ENCODE measurements around the gene CREB1. TPM values are rescaled to one million over a fixed set of nuclear protein-coding genes. Genes with fewer than 3 reads are reported as not detected.

CREB1 gene
- total RNA-seq, 1 donor from 2014 or later, result 71.3 TPM

DNA sequence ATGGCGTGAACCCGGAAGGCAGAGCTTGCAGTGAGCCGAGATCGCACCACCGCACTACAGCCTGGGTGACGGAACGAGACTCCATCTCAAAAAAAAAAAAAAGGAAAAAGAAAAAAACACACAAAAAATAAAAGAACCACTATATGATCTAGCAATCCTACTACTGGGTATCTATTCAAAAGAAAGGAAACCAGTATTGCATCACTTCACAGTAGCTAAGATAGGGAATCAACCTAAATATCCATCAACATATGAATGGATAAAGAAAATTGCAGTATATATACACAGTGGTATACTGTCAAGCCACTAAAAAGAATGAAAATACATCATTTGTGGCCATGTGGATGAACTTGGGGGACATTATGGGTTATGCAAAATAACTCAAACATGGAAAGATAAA, 57.5 kb downstream of the CREB1 start:
- TF ChIP-seq, protein P1, sequence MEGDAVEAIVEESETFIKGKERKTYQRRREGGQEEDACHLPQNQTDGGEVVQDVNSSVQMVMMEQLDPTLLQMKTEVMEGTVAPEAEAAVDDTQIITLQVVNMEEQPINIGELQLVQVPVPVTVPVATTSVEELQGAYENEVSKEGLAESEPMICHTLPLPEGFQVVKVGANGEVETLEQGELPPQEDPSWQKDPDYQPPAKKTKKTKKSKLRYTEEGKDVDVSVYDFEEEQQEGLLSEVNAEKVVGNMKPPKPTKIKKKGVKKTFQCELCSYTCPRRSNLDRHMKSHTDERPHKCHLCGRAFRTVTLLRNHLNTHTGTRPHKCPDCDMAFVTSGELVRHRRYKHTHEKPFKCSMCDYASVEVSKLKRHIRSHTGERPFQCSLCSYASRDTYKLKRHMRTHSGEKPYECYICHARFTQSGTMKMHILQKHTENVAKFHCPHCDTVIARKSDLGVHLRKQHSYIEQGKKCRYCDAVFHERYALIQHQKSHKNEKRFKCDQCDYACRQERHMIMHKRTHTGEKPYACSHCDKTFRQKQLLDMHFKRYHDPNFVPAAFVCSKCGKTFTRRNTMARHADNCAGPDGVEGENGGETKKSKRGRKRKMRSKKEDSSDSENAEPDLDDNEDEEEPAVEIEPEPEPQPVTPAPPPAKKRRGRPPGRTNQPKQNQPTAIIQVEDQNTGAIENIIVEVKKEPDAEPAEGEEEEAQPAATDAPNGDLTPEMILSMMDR (IDR thresholded peaks at IDR 0.05), result no peak
- Histone ChIP-seq H3K4me3 (no peak overlapping the region), H3K4me1 (no peaks in the 10 kb centered on the region), H3K27me3 (ENCODE audit: low read depth) (no peaks in the 10 kb centered on the region), H3K9me3 (peaks cover 9% of the 10 kb centered on the region), H3K27ac (no peak overlapping the region), H3K36me3 (peaks cover 50% of the 10 kb centered on the region)
- intact Hi-C loops (cut with DNase I), result no loop called here
- DNase-seq, result no peak
- ATAC-seq, result no peak

DNA sequence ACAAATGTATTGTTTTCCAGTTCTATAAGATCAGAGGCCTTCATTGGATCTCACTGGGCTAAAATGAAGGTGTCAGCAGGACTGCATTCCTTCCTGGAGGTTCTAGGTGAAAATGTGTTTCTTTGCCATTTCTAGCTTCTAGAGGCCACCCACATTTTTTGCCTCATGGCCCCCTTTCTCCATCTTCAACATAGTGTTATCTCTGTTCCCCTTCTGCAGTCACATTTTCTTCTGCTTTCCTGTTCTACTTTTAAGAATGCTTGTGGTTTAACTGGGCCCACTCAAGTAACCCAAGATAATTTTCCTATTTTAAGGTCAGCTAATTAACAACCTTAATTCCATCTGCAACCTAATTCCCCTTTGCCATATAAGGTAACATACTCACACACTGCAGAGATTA, 59.4 kb downstream of the CREB1 start:
- intact Hi-C loops (cut with DNase I), result no loop called here
- no peak for ATAC-seq
- H3K9me3 ChIP-seq, result peaks cover 11% of the 10 kb centered on the region
- H3K27me3 ChIP-seq (ENCODE audit: low read depth), result no peaks in the 10 kb centered on the region
- TF ChIP-seq, protein P1 (IDR thresholded peaks at IDR 0.05), result no peak
- H3K36me3 ChIP-seq, result peaks cover 42% of the 10 kb centered on the region
- H3K4me1 ChIP-seq, result no peaks in the 10 kb centered on the region
- no peak for DNase-seq
- H3K4me3 ChIP-seq, result no peak overlapping the region
- no peak overlapping the region for H3K27ac ChIP-seq

DNA sequence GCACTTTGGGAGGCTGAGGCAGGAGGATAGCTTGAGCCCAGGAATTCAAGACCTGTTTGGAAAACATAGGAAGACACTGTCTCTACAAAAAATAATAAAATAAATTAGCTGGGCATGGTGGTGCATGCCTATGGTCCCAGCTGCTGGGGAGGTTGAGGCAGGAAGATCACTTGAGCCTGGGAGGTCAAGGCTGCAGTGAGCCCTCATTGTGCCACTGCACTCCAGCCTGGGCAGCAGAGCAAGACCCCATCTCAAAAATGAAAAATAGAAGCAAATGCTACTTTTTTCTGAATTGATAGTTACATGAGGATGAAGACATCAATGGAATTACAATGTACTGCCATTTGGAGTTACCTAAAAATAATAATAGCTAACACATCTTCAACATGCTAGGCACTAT, 63.5 kb downstream of the CREB1 start:
- H3K9me3 ChIP-seq, result peaks cover 11% of the 10 kb centered on the region
- no peak overlapping the region for H3K27ac ChIP-seq
- no peaks in the 10 kb centered on the region for H3K27me3 ChIP-seq (ENCODE audit: low read depth)
- intact Hi-C loops (cut with DNase I), result no loop called here
- peaks cover 56% of the 10 kb centered on the region for H3K36me3 ChIP-seq
- H3K4me1 ChIP-seq, result no peaks in the 10 kb centered on the region
- DNase-seq (no peak), ATAC-seq (no peak)
- TF ChIP-seq, protein P1 (IDR thresholded peaks at IDR 0.05), result no peak
- no peak overlapping the region for H3K4me3 ChIP-seq

DNA sequence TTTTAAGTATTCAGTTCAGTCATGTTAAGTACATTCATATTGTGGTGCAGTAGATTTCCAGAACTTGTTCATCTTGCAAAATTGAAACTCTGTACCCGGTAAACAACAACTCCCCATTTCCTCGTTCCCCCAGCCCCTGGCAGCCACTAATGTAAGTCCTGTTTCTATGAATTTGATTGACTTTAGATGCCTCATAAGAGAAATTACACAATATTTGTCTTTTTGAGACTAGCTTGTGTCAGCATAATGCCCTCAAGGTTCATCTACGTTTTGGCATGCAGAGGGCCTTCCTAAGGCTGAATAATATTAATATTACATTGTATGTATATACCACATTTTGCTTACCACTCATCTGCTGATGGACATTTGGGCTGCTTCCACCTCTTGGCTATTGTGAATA, 64.5 kb downstream of the CREB1 start:
- Histone ChIP-seq H3K4me1 (no peaks in the 10 kb centered on the region), H3K9me3 (peaks cover 11% of the 10 kb centered on the region), H3K36me3 (peaks cover 55% of the 10 kb centered on the region), H3K4me3 (no peak overlapping the region), H3K27ac (no peak overlapping the region), H3K27me3 (ENCODE audit: low read depth) (no peaks in the 10 kb centered on the region)
- intact Hi-C loops (cut with DNase I), result no loop called here
- TF ChIP-seq, protein P1 (IDR thresholded peaks at IDR 0.05), result no peak
- no peak for ATAC-seq
- DNase-seq, result no peak

DNA sequence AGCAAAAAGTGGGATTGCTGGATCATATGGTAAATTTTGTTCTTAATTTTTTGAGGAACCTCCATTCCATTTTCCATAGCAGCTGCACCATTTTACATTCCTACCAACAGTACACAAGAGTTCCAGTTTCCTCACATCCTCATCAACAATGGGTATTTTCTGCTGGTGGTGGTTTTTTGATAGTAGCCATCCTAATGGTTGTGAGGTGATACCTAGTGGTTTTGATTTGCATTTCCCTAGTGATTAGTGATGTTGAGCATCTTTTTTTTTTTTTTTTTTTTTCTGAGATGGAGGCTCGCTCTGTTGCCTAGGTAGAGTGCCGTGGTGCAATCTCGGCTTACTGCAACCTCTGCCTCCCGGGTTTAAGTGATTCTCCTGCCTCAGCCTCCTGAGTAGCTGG, 65.0 kb downstream of the CREB1 start:
- H3K27me3 ChIP-seq (ENCODE audit: low read depth), result no peaks in the 10 kb centered on the region
- H3K4me3 ChIP-seq, result no peak overlapping the region
- peaks cover 56% of the 10 kb centered on the region for H3K36me3 ChIP-seq
- DNase-seq (no peak), ATAC-seq (no peak)
- intact Hi-C loops (cut with DNase I), result no loop called here
- TF ChIP-seq, protein P1 (IDR thresholded peaks at IDR 0.05), result no peak
- no peaks in the 10 kb centered on the region for H3K4me1 ChIP-seq
- H3K27ac ChIP-seq, result no peak overlapping the region
- H3K9me3 ChIP-seq, result peaks cover 11% of the 10 kb centered on the region

DNA sequence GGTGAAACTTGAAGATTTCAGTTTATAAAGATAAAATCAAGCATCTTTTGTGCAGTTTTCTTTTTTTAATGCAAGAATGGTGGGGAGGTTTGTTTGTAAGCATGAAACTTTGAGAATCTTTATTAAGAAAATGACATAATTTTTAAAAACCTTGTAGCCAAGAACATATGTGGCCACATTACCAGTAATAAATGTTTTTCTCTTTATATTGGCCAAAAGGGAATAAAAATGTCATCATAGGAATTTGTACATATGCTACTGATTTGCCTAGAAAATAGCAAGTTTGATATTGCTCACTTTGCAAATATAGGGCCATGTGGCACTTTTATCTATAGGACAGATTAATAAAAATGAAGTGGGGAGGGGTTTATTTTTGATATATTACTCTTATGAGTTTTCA, 69.9 kb downstream of the CREB1 start:
- peaks cover 44% of the 10 kb centered on the region for H3K36me3 ChIP-seq
- intact Hi-C loops (cut with DNase I), result no loop called here
- TF ChIP-seq, protein P1 (IDR thresholded peaks at IDR 0.05), result no peak
- no peaks in the 10 kb centered on the region for H3K9me3 ChIP-seq
- no peak for DNase-seq
- no peak overlapping the region for H3K4me3 ChIP-seq
- H3K27me3 ChIP-seq (ENCODE audit: low read depth), result no peaks in the 10 kb centered on the region
- no peaks in the 10 kb centered on the region for H3K4me1 ChIP-seq
- H3K27ac ChIP-seq, result no peak overlapping the region
- no peak for ATAC-seq
